ENCODE measurements around the gene CELA1. TPM values are rescaled to one million over a fixed set of nuclear protein-coding genes. Genes with fewer than 3 reads are reported as not detected.

Gene CELA1
- total and polyA plus RNA-seq, 10 of the 15 experiments (the other 5 are each of a cell fraction or from before 2014, with no cell fraction given) = not detected

- ChIA-PET RAD21 (ENCODE audit: unreplicated experiment) (interaction anchor here (1.0 to 4.0 kb wide), 3 partner anchors 10 to 24 kb away, joined by 3 to 19 read pairs (median 4); no protein-coding TSS in a partner anchor), CTCF (interaction anchor here (0.6 to 1.8 kb wide), 5 partner anchors 23 to 74 kb away, joined by 3 to 7 read pairs (median 5); no protein-coding TSS in a partner anchor), POLR2A (interaction anchor here (0.7 to 5.4 kb wide), 5 partner anchors 8 to 69 kb away, joined by 3 to 28 read pairs (median 3); no protein-coding TSS in a partner anchor), SMC1A (ENCODE audit: uncharacterized antibody, unreplicated experiment) (interaction anchor here (0.9 to 1.7 kb wide), 4 partner anchors 8 to 28 kb away, joined by 3 to 4 read pairs (median 3); no protein-coding TSS in a partner anchor)
- Histone ChIP-seq H3K9me3 (replicated peaks; ENCODE audit: control insufficient read depth, insufficient read depth, low read length) (no peaks in the 10 kb centered on the region), H3K79me2 (ENCODE audit: control insufficient read depth, insufficient read depth, low read length) (peaks cover 30% of the 10 kb centered on the region), H3K27ac (ENCODE audit: control insufficient read depth, insufficient read depth) (peak within 1 kb of the TSS; percentile 74), H3K27me3 (replicated peaks in 1 of 2; ENCODE audit: control insufficient read depth in 2 of 2, insufficient read depth in 2 of 2, low read length in 1 of 2) (no peaks in the 10 kb centered on the region), H4K20me1 (ENCODE audit: control insufficient read depth, insufficient read depth) (no peaks in the 10 kb centered on the region), H3K4me2 (ENCODE audit: control insufficient read depth, insufficient read depth) (peak within 1 kb of the TSS; percentile 91), H3K9ac (ENCODE audit: control insufficient read depth, insufficient read depth, low read length) (peak within 1 kb of the TSS; percentile 83), H3K4me1 (ENCODE audit: control insufficient read depth, insufficient read depth, low read length) (peaks cover 51% of the 10 kb centered on the region), H3K4me3 (peak within 1 kb of the TSS; percentile 96), H3K36me3 (ENCODE audit: control insufficient read depth in 2 of 2, insufficient read depth in 2 of 2, low read length in 1 of 2) (no peaks in the 10 kb centered on the region), H2AFZ (ENCODE audit: control insufficient read depth, low read depth, low read length) (peak within 1 kb of the TSS; percentile 79)
- 1% methylated on average over 50 of the region's 73 CpGs for WGBS (ENCODE audit: insufficient coverage, insufficient replicate concordance, low lambda C conversion rate, missing lambda C conversion rate)
- FAIRE-seq = no peak
- no peak for DNase-seq (ENCODE audit: low read depth, low spot score)
- ATAC-seq = peak; percentile 73
- BruUV-seq (replicated peaks) = no TSS peak
- intact Hi-C loops (cut with micrococcal nuclease; ENCODE audit: unreplicated experiment) (loop anchor here (1.0 kb wide), 1 partner anchor 22 kb away; no protein-coding TSS in a partner anchor), in situ Hi-C loops (cut with MboI) (no loop called here)
- TF ChIP-seq, protein P1, sequence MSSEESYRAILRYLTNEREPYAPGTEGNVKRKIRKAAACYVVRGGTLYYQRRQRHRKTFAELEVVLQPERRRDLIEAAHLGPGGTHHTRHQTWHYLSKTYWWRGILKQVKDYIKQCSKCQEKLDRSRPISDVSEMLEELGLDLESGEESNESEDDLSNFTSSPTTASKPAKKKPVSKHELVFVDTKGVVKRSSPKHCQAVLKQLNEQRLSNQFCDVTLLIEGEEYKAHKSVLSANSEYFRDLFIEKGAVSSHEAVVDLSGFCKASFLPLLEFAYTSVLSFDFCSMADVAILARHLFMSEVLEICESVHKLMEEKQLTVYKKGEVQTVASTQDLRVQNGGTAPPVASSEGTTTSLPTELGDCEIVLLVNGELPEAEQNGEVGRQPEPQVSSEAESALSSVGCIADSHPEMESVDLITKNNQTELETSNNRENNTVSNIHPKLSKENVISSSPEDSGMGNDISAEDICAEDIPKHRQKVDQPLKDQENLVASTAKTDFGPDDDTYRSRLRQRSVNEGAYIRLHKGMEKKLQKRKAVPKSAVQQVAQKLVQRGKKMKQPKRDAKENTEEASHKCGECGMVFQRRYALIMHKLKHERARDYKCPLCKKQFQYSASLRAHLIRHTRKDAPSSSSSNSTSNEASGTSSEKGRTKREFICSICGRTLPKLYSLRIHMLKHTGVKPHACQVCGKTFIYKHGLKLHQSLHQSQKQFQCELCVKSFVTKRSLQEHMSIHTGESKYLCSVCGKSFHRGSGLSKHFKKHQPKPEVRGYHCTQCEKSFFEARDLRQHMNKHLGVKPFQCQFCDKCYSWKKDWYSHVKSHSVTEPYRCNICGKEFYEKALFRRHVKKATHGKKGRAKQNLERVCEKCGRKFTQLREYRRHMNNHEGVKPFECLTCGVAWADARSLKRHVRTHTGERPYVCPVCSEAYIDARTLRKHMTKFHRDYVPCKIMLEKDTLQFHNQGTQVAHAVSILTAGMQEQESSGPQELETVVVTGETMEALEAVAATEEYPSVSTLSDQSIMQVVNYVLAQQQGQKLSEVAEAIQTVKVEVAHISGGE (CRISPR knock-in tag; IDR thresholded peaks at IDR 0.05) = peak; percentile 67
- 0 out of 2 replicates have a peak, but pooled peaks have one; percentile 25 for TF ChIP-seq NR2F1 (conservative IDR thresholded peaks at IDR 0.05)
- TF ChIP-seq SMAD5 (IDR thresholded peaks at IDR 0.05; ENCODE audit: low read depth) = 0 out of 2 replicates have a peak, but pooled peaks have one; percentile 64
- TF ChIP-seq BACH1 (IDR thresholded peaks at IDR 0.05; ENCODE audit: borderline replicate concordance) = 0 out of 2 replicates have a peak, but pooled peaks have one; percentile 18
- 0 out of 3 replicates have a peak, but pooled peaks of 1 of the 2 experiments have one; percentile 11 for TF ChIP-seq EGR1 (IDR thresholded peaks at IDR 0.05; ENCODE audit: borderline replicate concordance in 1 of 2, low read depth in 2 of 2, low read length in 2 of 2)
- TF ChIP-seq ZNF622 (IDR thresholded peaks at IDR 0.05) = no peak
- TF ChIP-seq, protein P2, sequence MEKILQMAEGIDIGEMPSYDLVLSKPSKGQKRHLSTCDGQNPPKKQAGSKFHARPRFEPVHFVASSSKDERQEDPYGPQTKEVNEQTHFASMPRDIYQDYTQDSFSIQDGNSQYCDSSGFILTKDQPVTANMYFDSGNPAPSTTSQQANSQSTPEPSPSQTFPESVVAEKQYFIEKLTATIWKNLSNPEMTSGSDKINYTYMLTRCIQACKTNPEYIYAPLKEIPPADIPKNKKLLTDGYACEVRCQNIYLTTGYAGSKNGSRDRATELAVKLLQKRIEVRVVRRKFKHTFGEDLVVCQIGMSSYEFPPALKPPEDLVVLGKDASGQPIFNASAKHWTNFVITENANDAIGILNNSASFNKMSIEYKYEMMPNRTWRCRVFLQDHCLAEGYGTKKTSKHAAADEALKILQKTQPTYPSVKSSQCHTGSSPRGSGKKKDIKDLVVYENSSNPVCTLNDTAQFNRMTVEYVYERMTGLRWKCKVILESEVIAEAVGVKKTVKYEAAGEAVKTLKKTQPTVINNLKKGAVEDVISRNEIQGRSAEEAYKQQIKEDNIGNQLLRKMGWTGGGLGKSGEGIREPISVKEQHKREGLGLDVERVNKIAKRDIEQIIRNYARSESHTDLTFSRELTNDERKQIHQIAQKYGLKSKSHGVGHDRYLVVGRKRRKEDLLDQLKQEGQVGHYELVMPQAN (conservative IDR thresholded peaks at IDR 0.05) = peak; percentile 62
- TF ChIP-seq POU2F2 (IDR thresholded peaks at IDR 0.05; ENCODE audit: borderline replicate concordance, low read depth, low read length) = 0 out of 3 replicates have a peak, but pooled peaks have one; percentile 8
- TF ChIP-seq TCF3 (IDR thresholded peaks at IDR 0.05; ENCODE audit: borderline replicate concordance, insufficient read depth, low read depth, low read length) = peak; percentile 83; the same call in 1 of the 2 replicates
- peak; percentile 7; the same call in 1 of the 2 replicates for TF ChIP-seq YY1 (IDR thresholded peaks at IDR 0.05; ENCODE audit: low read depth, low read length)
- 0 out of 2 replicates have a peak, but pooled peaks have one; percentile 15 for TF ChIP-seq CBFB (IDR thresholded peaks at IDR 0.05; ENCODE audit: low read depth)
- TF ChIP-seq HDGF (IDR thresholded peaks at IDR 0.05) = peak; percentile 53; the same call in 1 of the 2 replicates
- TF ChIP-seq IKZF1 (conservative IDR thresholded peaks at IDR 0.05) = peak; percentile 79
- TF ChIP-seq, protein P3, sequence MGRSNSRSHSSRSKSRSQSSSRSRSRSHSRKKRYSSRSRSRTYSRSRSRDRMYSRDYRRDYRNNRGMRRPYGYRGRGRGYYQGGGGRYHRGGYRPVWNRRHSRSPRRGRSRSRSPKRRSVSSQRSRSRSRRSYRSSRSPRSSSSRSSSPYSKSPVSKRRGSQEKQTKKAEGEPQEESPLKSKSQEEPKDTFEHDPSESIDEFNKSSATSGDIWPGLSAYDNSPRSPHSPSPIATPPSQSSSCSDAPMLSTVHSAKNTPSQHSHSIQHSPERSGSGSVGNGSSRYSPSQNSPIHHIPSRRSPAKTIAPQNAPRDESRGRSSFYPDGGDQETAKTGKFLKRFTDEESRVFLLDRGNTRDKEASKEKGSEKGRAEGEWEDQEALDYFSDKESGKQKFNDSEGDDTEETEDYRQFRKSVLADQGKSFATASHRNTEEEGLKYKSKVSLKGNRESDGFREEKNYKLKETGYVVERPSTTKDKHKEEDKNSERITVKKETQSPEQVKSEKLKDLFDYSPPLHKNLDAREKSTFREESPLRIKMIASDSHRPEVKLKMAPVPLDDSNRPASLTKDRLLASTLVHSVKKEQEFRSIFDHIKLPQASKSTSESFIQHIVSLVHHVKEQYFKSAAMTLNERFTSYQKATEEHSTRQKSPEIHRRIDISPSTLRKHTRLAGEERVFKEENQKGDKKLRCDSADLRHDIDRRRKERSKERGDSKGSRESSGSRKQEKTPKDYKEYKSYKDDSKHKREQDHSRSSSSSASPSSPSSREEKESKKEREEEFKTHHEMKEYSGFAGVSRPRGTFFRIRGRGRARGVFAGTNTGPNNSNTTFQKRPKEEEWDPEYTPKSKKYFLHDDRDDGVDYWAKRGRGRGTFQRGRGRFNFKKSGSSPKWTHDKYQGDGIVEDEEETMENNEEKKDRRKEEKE (IDR thresholded peaks at IDR 0.05) = no peak
Observed at GRCh38 chr12:51391283-51392123, 45.0 kb upstream of the CELA1 start, which contains the start of gene GALNT6. TSS of gene GALNT6 (minus strand) at chr12:51391406. CDS start at chr12:51379781, 11,625 bp downstream.
